ENCODE results near the gene LHFPL3. TPM values are rescaled to one million over a fixed set of nuclear protein-coding genes. Genes with fewer than 3 reads are reported as not detected.

Gene LHFPL3
- total RNA-seq, 2 experiments from 2014 or later, result not detected

DNA sequence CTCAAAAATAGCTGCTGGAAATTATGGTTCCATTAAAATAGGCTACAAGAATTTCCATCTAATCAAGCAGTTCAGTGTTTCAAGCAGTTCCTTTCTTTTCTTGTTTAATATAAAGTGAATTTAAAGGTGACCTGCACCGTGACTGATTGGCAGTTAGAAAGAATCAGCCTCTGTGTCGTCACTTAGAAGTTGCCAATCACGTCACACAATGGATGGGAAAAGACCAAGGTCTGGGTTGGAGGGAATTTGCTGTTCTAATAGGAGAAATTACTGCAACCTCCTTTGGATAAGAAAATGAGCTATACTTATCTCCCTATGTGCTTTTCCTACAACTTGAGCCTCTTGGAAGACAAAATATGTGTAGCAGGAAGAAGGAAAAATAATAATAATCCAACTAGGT is 466.2 kb downstream of the LHFPL3 start:
- TF ChIP-seq, protein P1, sequence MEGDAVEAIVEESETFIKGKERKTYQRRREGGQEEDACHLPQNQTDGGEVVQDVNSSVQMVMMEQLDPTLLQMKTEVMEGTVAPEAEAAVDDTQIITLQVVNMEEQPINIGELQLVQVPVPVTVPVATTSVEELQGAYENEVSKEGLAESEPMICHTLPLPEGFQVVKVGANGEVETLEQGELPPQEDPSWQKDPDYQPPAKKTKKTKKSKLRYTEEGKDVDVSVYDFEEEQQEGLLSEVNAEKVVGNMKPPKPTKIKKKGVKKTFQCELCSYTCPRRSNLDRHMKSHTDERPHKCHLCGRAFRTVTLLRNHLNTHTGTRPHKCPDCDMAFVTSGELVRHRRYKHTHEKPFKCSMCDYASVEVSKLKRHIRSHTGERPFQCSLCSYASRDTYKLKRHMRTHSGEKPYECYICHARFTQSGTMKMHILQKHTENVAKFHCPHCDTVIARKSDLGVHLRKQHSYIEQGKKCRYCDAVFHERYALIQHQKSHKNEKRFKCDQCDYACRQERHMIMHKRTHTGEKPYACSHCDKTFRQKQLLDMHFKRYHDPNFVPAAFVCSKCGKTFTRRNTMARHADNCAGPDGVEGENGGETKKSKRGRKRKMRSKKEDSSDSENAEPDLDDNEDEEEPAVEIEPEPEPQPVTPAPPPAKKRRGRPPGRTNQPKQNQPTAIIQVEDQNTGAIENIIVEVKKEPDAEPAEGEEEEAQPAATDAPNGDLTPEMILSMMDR (conservative IDR thresholded peaks at IDR 0.05; ENCODE audit: low read length), result no peak
- TF ChIP-seq EZH2phosphoT487 (IDR thresholded peaks at IDR 0.05; ENCODE audit: borderline replicate concordance, low read depth, low read length), result no peak
- intact Hi-C loops (cut with micrococcal nuclease; ENCODE audit: unreplicated experiment), result no loop called here
- Histone ChIP-seq H3K9me3 (ENCODE audit: low read length) (no peaks in the 10 kb centered on the region), H3K4me2 (ENCODE audit: low read length) (no peak overlapping the region), H2AFZ (ENCODE audit: low read length) (no peak overlapping the region), H4K20me1 (ENCODE audit: insufficient read depth, low read length) (no peaks in the 10 kb centered on the region), H3K27ac (ENCODE audit: low read depth, low read length, poor library complexity, severe bottlenecking) (no peak overlapping the region), H3K79me2 (ENCODE audit: insufficient read depth, low read depth, low read length) (no peaks in the 10 kb centered on the region), H3K4me3 (ENCODE audit: low read depth, low read length, poor library complexity, severe bottlenecking) (no peak overlapping the region), H3K36me3 (ENCODE audit: insufficient read depth, low read length) (no peaks in the 10 kb centered on the region), H3K4me1 (ENCODE audit: insufficient read depth, low read length, poor library complexity, severe bottlenecking) (no peaks in the 10 kb centered on the region), H3K9me2 (ENCODE audit: insufficient read depth, low read length) (no peaks in the 10 kb centered on the region)
- no TSS peak for BruUV-seq (replicated peaks)
- ChIA-PET POLR2A (no interaction called here), CTCF (ENCODE audit: unreplicated experiment) (no interaction called here)
- DNase-seq (ENCODE audit: low spot score), result no peak

DNA sequence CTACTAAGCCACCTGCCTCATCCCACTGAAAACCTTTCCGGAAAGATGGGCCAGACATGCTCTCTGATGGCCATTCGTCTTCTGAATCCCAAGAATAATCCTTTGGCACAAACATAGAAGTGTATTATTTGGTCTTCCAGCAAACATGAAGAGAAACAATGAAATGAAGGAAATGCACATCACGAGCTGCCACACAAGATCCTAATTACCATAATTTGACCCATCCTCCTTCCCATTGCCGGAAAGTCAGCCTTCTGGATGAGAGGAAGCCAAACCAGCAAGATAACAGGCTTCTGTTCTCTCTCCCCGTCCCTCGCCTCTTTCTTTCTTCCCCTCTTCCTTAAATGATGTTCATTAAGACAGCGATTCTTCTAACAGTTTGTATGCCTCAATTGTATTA is 466.7 kb downstream of the LHFPL3 start:
- Histone ChIP-seq H3K27ac (ENCODE audit: low read depth, low read length, poor library complexity, severe bottlenecking) (no peak overlapping the region), H3K4me3 (ENCODE audit: low read depth, low read length, poor library complexity, severe bottlenecking) (no peak overlapping the region), H3K4me2 (ENCODE audit: low read length) (no peak overlapping the region), H3K79me2 (ENCODE audit: insufficient read depth, low read depth, low read length) (no peaks in the 10 kb centered on the region), H3K4me1 (ENCODE audit: insufficient read depth, low read length, poor library complexity, severe bottlenecking) (no peaks in the 10 kb centered on the region), H3K9me3 (ENCODE audit: low read length) (no peaks in the 10 kb centered on the region), H3K9me2 (ENCODE audit: insufficient read depth, low read length) (no peaks in the 10 kb centered on the region), H3K36me3 (ENCODE audit: insufficient read depth, low read length) (no peaks in the 10 kb centered on the region), H2AFZ (ENCODE audit: low read length) (no peak overlapping the region), H4K20me1 (ENCODE audit: insufficient read depth, low read length) (no peaks in the 10 kb centered on the region)
- POLR2A ChIA-PET, result interaction anchor here (0.6 kb wide), 1 partner anchor 722 kb away, joined by 3 read pairs; no protein-coding TSS in a partner anchor
- CTCF ChIA-PET (ENCODE audit: unreplicated experiment), result no interaction called here
- DNase-seq (ENCODE audit: low spot score), result no peak
- TF ChIP-seq, protein P1 (conservative IDR thresholded peaks at IDR 0.05; ENCODE audit: low read length), result no peak
- TF ChIP-seq EZH2phosphoT487 (IDR thresholded peaks at IDR 0.05; ENCODE audit: borderline replicate concordance, low read depth, low read length), result no peak
- intact Hi-C loops (cut with micrococcal nuclease; ENCODE audit: unreplicated experiment), result no loop called here
- no TSS peak for BruUV-seq (replicated peaks)

DNA sequence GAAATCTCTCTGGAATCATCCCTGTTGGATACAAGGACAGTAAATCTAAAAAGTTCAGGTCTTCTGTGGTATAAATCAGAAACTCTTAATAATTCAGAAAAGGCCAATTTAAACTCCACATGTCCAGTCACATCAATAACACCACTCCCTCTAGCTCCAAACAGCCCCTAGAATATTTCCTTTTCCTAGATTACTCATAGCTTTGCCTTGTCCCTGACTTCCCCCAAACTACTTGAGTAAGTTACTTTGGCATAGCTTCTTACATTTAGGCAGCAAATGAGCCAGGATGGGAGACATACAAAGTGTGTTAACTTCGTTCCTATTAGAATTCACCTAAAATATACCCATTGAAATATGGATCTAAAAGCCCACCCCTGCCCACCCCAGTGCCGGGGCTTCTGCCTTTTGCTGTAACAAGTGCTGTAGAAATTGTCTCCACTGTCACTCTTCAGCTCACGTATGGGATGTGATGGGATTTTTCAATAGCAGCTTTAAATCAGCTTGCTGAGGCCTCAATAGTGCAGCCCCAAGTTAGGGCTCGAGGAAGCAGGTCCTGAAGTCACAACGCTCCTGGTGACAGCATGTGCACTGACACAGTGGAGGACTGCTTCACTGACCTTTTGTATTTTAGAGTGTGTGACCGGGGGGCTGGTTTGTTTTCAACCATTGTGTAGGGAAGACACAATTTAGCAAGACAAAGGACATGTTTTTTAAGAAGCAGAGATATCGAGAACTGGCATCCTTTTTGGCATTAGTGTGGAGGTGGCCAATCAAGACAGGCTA is 467.4 kb downstream of the LHFPL3 start:
- BruUV-seq (replicated peaks), result no TSS peak
- no peaks in the 10 kb centered on the region for H3K9me3 ChIP-seq (ENCODE audit: low read length)
- no peaks in the 10 kb centered on the region for H4K20me1 ChIP-seq (ENCODE audit: insufficient read depth, low read length)
- DNase-seq (ENCODE audit: low spot score), result no peak
- TF ChIP-seq, protein P1 (conservative IDR thresholded peaks at IDR 0.05; ENCODE audit: low read length), result no peak
- no peak for TF ChIP-seq EZH2phosphoT487 (IDR thresholded peaks at IDR 0.05; ENCODE audit: borderline replicate concordance, low read depth, low read length)
- H3K4me3 ChIP-seq (ENCODE audit: low read depth, low read length, poor library complexity, severe bottlenecking), result no peak overlapping the region
- intact Hi-C loops (cut with micrococcal nuclease; ENCODE audit: unreplicated experiment), result no loop called here
- H3K79me2 ChIP-seq (ENCODE audit: insufficient read depth, low read depth, low read length), result no peaks in the 10 kb centered on the region
- H3K9me2 ChIP-seq (ENCODE audit: insufficient read depth, low read length), result no peaks in the 10 kb centered on the region
- H3K4me1 ChIP-seq (ENCODE audit: insufficient read depth, low read length, poor library complexity, severe bottlenecking), result no peaks in the 10 kb centered on the region
- no peak overlapping the region for H2AFZ ChIP-seq (ENCODE audit: low read length)
- CTCF ChIA-PET (ENCODE audit: unreplicated experiment), result no interaction called here
- H3K36me3 ChIP-seq (ENCODE audit: insufficient read depth, low read length), result no peaks in the 10 kb centered on the region
- H3K27ac ChIP-seq (ENCODE audit: low read depth, low read length, poor library complexity, severe bottlenecking), result no peak overlapping the region
- POLR2A ChIA-PET, result interaction anchor here (0.6 kb wide), 1 partner anchor 722 kb away, joined by 3 read pairs; no protein-coding TSS in a partner anchor
- no peak overlapping the region for H3K4me2 ChIP-seq (ENCODE audit: low read length)

Data from OCI-LY7 (cell line).